GM23248 (cell line): ENCODE measurements around the gene CMTM6. TPM values are rescaled to one million over a fixed set of nuclear protein-coding genes. Genes with fewer than 3 reads are reported as not detected.
"Not testable (repeated sequence)": the region's sequence is repeated elsewhere in the genome, so short reads cannot be mapped to it uniquely, and the experiment has no call there.

Experiments
- DNase-seq: peaks from one replicate; pipeline ENCODE4 v3.0.0-alpha.2; 2015
- H2AFZ ChIP-seq: fragments of 200-600 bp; sonication (generic); 2 replicates; pipeline ENCODE4 v1.6.1; 2016; ENCODE audit warnings: antibody characterized with exemption
- H3F3A ChIP-seq: fragments of 200-600 bp; sonication (generic); 2 replicates; pipeline ENCODE4 v1.6.1; 2016; ENCODE audit warnings: mild to moderate bottlenecking, antibody characterized with exemption, mixed run types; ENCODE audit not compliant: insufficient read depth
- H3K27ac ChIP-seq: fragments of 200-600 bp; sonication (generic); 2 replicates; pipeline ENCODE4 v1.5.1; 2016; ENCODE audit warnings: mild to moderate bottlenecking
- H3K27me3 ChIP-seq: fragments of 200-600 bp; sonication (generic); replicated peaks from 2 replicates; pipeline ENCODE4 v1.6.1; 2016; ENCODE audit warnings: mild to moderate bottlenecking; ENCODE audit not compliant: insufficient read depth
- H3K36me3 ChIP-seq: fragments of 200-600 bp; sonication (generic); 2 replicates; pipeline ENCODE4 v1.6.1; 2016; ENCODE audit warnings: low read depth, mild to moderate bottlenecking
- H3K4me1 ChIP-seq: fragments of 200-600 bp; sonication (generic); 2 replicates; pipeline ENCODE4 v1.6.1; 2016; ENCODE audit warnings: mild to moderate bottlenecking; ENCODE audit not compliant: insufficient read depth
- H3K4me2 ChIP-seq: fragments of 200-600 bp; sonication (generic); one replicate; pipeline ENCODE4 v1.6.1; 2016; ENCODE audit warnings: mild to moderate bottlenecking; ENCODE audit not compliant: unreplicated experiment
- H3K4me3 ChIP-seq: fragments of 200-600 bp; sonication (generic); 2 replicates; pipeline ENCODE4 v1.5.1; 2016; ENCODE audit warnings: mild to moderate bottlenecking
- H3K79me2 ChIP-seq: fragments of 200-600 bp; sonication (generic); 2 replicates; pipeline ENCODE4 v1.6.1; 2016; ENCODE audit warnings: mild to moderate bottlenecking; ENCODE audit not compliant: insufficient read depth
- H3K9ac ChIP-seq: fragments of 200-600 bp; sonication (generic); 2 replicates; pipeline ENCODE4 v1.6.1; 2016; ENCODE audit warnings: mild to moderate bottlenecking
- H3K9me2 ChIP-seq: fragments of 200-600 bp; sonication (generic); 2 replicates; pipeline ENCODE4 v1.6.1; 2016; ENCODE audit warnings: mixed run types, mild to moderate bottlenecking, moderate library complexity; ENCODE audit not compliant: insufficient read depth
- H3K9me3 ChIP-seq: fragments of 200-600 bp; sonication (generic); one replicate; pipeline ENCODE4 v1.6.1; 2017; ENCODE audit warnings: low read depth
- H4K20me1 ChIP-seq: fragments of 200-600 bp; sonication (generic); 2 replicates; pipeline ENCODE4 v1.6.0; 2016; ENCODE audit not compliant: insufficient read depth
- EZH2 ChIP-seq: fragments of 200-600 bp; sonication (generic); IDR thresholded peaks from 2 replicates; pipeline ENCODE4 v1.6.1; 2018; ENCODE audit warnings: antibody characterized with exemption, mild to moderate bottlenecking; ENCODE audit not compliant: insufficient read depth, poor library complexity, severe bottlenecking
- EZH2phosphoT487 ChIP-seq: fragments of 200-600 bp; sonication (generic); IDR thresholded peaks from 2 replicates; pipeline ENCODE4 v1.6.1; 2018; ENCODE audit warnings: antibody characterized with exemption, moderate library complexity, mild to moderate bottlenecking, low read depth; ENCODE audit not compliant: insufficient read depth
- WGBS, 2 experiments: methylation state at CpG; one replicate each; pipeline ENCODE4 v1.1.6; 2015 to 2017; ENCODE audit warnings: low lambda C conversion rate in 2 of 2, low coverage in 1 of 2; ENCODE audit errors: missing lambda C conversion rate in 2 of 2; 5-methylcytosine and 5-hydroxymethylcytosine counted together
- in situ Hi-C: fragments of 300-500 bp; cut with MboI; formaldehyde crosslinking; loops from 2 replicates; pipeline ENCODE4 v1.15.0; 2020
- polyA plus RNA-seq: library from polyadenylated mRNA; unstranded; fragments of >200 nt; fragmentation: Nextera tagmentation; extraction: Ambion mirVana; gene quantifications from 2 replicates; pipeline ENCODE4 v1.2.1, GENCODE V29; 2016
- total RNA-seq: library from RNA; depleted of rRNA; stranded (reverse); fragments of >200 nt; shearing (Covaris generic); gene quantifications from 2 replicates; pipeline ENCODE4 v1.2.3, GENCODE V29; 2014

The CMTM6 gene
- total and polyA plus RNA-seq, 2 experiments from 2014 or later: 78.6 to 104 TPM

DNA sequence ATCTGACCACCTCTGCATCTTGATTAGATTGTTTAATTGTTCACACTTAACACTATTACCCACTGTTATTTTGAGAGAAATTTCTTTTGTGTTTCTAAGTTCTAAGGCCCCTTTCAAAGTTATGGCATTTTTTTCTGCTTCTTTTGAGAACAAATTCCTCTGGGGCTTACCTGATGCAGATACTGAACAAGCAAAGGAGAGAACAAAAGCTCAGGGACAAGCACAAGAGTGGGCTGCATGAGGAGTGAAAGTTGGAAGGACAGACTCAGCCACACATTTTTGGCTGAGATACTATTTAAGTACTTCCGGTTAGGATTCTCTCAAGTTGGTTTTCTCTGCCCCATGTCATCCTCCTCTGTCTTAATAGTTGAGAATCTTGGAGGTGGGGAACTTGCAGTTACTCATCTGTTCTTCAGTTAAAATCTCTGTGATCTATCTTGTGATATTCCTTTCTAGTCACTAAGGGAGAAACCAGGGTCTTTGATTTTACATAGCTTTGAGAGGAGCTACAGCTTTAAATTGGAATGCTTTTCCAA is 54.7 kb downstream of the CMTM6 start:
- no peaks in the 10 kb centered on the region for H4K20me1 ChIP-seq
- no peak for TF ChIP-seq EZH2
- no peak for TF ChIP-seq EZH2phosphoT487
- no peak overlapping the region for H3K4me3 ChIP-seq

DNA sequence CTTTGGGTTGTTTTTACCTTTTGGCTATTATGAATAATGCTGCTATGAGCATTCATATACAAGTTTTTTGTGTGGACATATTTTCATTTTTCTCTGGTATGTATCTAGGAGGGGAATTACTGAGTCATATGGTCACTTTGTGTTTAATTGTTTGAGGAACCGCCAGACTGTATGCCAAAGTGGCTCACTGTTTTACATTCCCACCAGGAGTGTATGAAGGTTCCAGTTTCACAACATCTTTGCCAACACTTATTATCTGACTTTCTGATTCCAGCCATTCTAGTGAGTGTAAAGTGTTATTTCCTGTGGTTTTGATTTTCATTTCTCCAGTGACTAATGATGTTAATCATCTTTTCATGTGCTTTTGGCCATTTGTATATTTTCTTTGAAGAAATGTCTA is 59.2 kb downstream of the CMTM6 start:
- Histone ChIP-seq H2AFZ (no peak overlapping the region), H3K9ac (no peak overlapping the region), H3K4me3 (no peak overlapping the region; the same call in 1 of the 2 replicates), H3K4me1 (peaks cover 25% of the 10 kb centered on the region), H3K9me3 (no peaks in the 10 kb centered on the region), H3K9me2 (no peaks in the 10 kb centered on the region), H3K27ac (peak overlapping the region; percentile 72), H3K27me3 (no peaks in the 10 kb centered on the region), H3F3A (peaks cover 17% of the 10 kb centered on the region), H3K4me2 (peak overlapping the region; percentile 6), H3K79me2 (no peaks in the 10 kb centered on the region), H4K20me1 (no peaks in the 10 kb centered on the region), H3K36me3 (no peaks in the 10 kb centered on the region)
- 0% methylated on average over 1 of the region's 1 CpG for WGBS, 2 experiments
- TF ChIP-seq EZH2: no peak
- no peak for TF ChIP-seq EZH2phosphoT487
- peak; percentile 86 for DNase-seq
- in situ Hi-C loops: no loop called here

More for the DNA sequence above, 54.7 kb downstream of the CMTM6 start:
- 70 to 87% methylated on average over 1 of the region's 1 CpG for WGBS, 2 experiments
- no peak overlapping the region for H2AFZ ChIP-seq
- no peaks in the 10 kb centered on the region for H3K79me2 ChIP-seq
- H3K36me3 ChIP-seq: no peaks in the 10 kb centered on the region
- H3K4me2 ChIP-seq: no peak overlapping the region
- H3K9me3 ChIP-seq: no peaks in the 10 kb centered on the region
- H3F3A ChIP-seq: peaks cover 12% of the 10 kb centered on the region
- no peak overlapping the region for H3K27ac ChIP-seq
- in situ Hi-C loops: no loop called here
- DNase-seq: peak; percentile 23
- H3K9me2 ChIP-seq: no peaks in the 10 kb centered on the region
- peaks cover 13% of the 10 kb centered on the region for H3K4me1 ChIP-seq
- no peak overlapping the region for H3K9ac ChIP-seq
- H3K27me3 ChIP-seq: no peaks in the 10 kb centered on the region

DNA sequence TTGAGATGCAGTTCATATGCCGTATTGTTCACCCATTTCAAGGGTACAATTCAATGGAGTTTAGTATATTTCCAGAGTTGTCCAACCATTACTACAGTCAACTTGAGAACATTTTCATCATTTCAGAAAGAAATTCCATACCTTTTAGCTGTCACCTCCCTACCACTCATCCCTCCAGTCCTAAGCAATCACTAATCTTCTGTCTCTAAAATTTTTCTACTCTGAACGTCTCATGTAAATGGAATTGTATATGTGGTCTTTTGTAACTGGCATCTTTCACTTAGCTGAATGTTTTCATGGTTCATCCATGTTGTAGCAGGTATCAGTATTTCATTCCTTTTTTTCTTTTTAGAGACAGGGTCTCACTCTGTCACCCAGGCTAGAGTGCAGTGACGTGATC is 59.9 kb downstream of the CMTM6 start:
- Histone ChIP-seq H2AFZ (no peak overlapping the region), H3K9me3 (no peaks in the 10 kb centered on the region), H3K27ac (peak overlapping the region; percentile 72), H3K4me3 (peak overlapping the region; percentile 10; the same call in 1 of the 2 replicates), H3F3A (peaks cover 17% of the 10 kb centered on the region), H3K4me1 (peaks cover 25% of the 10 kb centered on the region), H3K27me3 (no peaks in the 10 kb centered on the region), H3K9ac (no peak overlapping the region), H3K79me2 (no peaks in the 10 kb centered on the region), H3K9me2 (no peaks in the 10 kb centered on the region), H3K36me3 (no peaks in the 10 kb centered on the region), H3K4me2 (peak overlapping the region; percentile 38), H4K20me1 (no peaks in the 10 kb centered on the region)
- peak; percentile 68 for DNase-seq
- TF ChIP-seq EZH2phosphoT487: no peak
- TF ChIP-seq EZH2: no peak
- WGBS, 2 experiments: 59 to 63% methylated on average over 3 of the region's 3 CpGs
- in situ Hi-C loops: no loop called here

DNA sequence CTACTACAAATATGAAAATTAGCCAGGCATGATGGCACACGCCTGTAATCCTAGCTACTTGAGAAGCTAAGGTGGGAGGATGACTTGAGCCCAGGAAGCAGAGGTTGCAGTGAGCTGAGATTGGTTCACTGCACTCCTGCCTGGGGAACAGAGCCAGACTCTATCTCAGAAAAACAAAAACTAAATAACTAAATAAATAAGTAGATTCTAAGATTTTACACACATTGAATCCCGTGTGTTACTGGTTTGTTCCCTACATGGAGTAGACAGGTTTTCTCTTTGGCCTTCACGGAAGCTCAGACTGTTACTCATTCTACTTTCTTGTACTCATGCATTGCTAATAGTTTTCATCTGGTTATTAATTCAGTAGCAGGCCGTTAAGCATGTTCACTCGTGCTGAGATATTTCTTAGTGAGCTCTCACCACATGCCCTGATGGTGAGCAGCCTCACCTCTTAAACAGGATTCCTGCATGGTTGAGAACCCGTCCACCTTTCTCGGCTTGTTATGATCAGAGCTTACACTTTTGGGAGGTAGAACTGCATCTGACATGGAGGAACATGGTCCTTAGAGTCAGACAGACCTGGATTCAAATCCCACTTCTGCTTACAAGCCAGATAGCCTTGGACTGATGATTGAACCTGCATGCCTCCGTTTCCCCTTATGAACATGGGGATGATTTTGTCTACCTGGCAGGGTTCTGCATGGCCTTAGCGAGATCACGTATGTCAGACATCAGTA is 61.9 kb downstream of the CMTM6 start:
- H2AFZ ChIP-seq: no peak overlapping the region
- WGBS, 2 experiments: 68 to 75% methylated on average over 10 of the region's 10 CpGs
- no peak overlapping the region for H3K27ac ChIP-seq
- H3K4me3 ChIP-seq: no peak overlapping the region
- no peaks in the 10 kb centered on the region for H3K27me3 ChIP-seq
- no peaks in the 10 kb centered on the region for H3K9me2 ChIP-seq
- no peaks in the 10 kb centered on the region for H3K79me2 ChIP-seq
- peaks cover 32% of the 10 kb centered on the region for H3K4me1 ChIP-seq
- in situ Hi-C loops: no loop called here
- no peaks in the 10 kb centered on the region for H4K20me1 ChIP-seq
- H3K4me2 ChIP-seq: no peak overlapping the region
- no peaks in the 10 kb centered on the region for H3K36me3 ChIP-seq
- H3F3A ChIP-seq: peaks cover 17% of the 10 kb centered on the region
- H3K9me3 ChIP-seq: no peaks in the 10 kb centered on the region
- peak; percentile 50 for DNase-seq
- TF ChIP-seq EZH2phosphoT487: no peak
- TF ChIP-seq EZH2: no peak
- H3K9ac ChIP-seq: no peak overlapping the region

DNA sequence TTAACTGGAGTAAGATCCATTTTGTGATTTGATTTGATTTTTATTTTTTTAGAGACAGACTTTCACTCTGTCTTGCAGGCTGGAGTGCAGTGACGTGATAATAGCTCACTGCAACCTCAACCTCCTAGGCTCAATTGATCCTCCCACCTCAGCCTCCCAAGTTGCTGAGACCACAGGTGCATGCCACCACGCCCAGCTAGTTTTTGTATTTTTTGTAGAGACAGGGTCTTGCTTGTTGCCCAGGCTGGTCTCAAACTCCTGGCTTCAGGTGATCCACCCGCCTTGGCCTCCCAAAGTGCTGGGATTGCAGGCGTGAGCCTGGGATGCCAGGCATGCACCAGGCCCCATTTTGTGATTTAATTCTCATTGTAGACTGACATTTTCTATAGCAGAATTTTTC is 63.2 kb downstream of the CMTM6 start:
- H4K20me1 ChIP-seq, in situ Hi-C loops, H3K27ac ChIP-seq, H3K4me3 ChIP-seq, H3K36me3 ChIP-seq, H3K27me3 ChIP-seq, H3K79me2 ChIP-seq, H3K9ac ChIP-seq, H3K4me2 ChIP-seq, H3K9me3 ChIP-seq, DNase-seq, H3K9me2 ChIP-seq, H2AFZ ChIP-seq: not testable (repeated sequence)
- H3F3A ChIP-seq: peaks cover 17% of the 10 kb centered on the region
- 98 to 100% methylated on average over 4 of the region's 4 CpGs for WGBS, 2 experiments
- peaks cover 32% of the 10 kb centered on the region for H3K4me1 ChIP-seq
